Measurements from ENCODE around the gene MERTK. TPM values are rescaled to one million over a fixed set of nuclear protein-coding genes. Genes with fewer than 3 reads are reported as not detected.
A peak's percentile ranks its signal among the peaks of the same experiment; 100 is the strongest.
"Not testable (repeated sequence)": the region's sequence is repeated elsewhere in the genome, so short reads cannot be mapped to it uniquely, and the experiment has no call there.

The MERTK gene
- 1 to 10 TPM; 5.5 to 6.7 (median 5.7) TPM for total RNA-seq

GRCh38 chr2:111897924-111898702 lies at the start of gene MERTK:
Gene MERTK (plus strand): TSS chr2:111898607. CDS start chr2:111898736, 129 bp downstream.
- TF ChIP-seq EP300 (IDR thresholded peaks at IDR 0.05), result no peak
- no peak for TF ChIP-seq POLR2AphosphoS5 (IDR thresholded peaks at IDR 0.05)
- peak in 1 of 2 donors; percentile 73 for TF ChIP-seq POLR2A (IDR thresholded peaks at IDR 0.05)
- TF ChIP-seq CTCF (IDR thresholded peaks at IDR 0.05), result peak; percentile 2 to 67
- peak within 1 kb of the TSS; percentile 77 for H3K27ac ChIP-seq
- peak; percentile 88 to 92 for DNase-seq (ENCODE audit: low spot score in 2 of 2)
- H3K9me3 ChIP-seq, result no peaks in the 10 kb centered on the region
- H3K27me3 ChIP-seq, result peaks cover 4% of the 10 kb centered on the region
- peaks cover 45% of the 10 kb centered on the region for H3K4me1 ChIP-seq
- peak within 1 kb of the TSS; percentile 67 for H3K4me3 ChIP-seq
- 1% methylated on average over 37 of the region's 71 CpGs for WGBS
- H3K36me3 ChIP-seq, result no peaks in the 10 kb centered on the region

- not testable (repeated sequence) for H3K4me3 ChIP-seq; DNase-seq (ENCODE audit: low spot score in 2 of 2); H3K27ac ChIP-seq; H3K27me3 ChIP-seq; H3K9me3 ChIP-seq; H3K4me1 ChIP-seq
- peaks cover 15% of the 10 kb centered on the region for H3K36me3 ChIP-seq
- TF ChIP-seq CTCF (IDR thresholded peaks at IDR 0.05), result peak in 1 of 2 donors; percentile 41
- 15% methylated on average over 4 of the region's 4 CpGs for WGBS
Measured at GRCh38 chr2:111850646-111851045, 47.8 kb upstream of the MERTK start.

- 87% methylated on average over 3 of the region's 3 CpGs for WGBS
- H3K9me3 ChIP-seq; H3K27ac ChIP-seq; H3K4me3 ChIP-seq; DNase-seq (ENCODE audit: low spot score in 2 of 2); H3K27me3 ChIP-seq; H3K4me1 ChIP-seq: not testable (repeated sequence)
- peaks cover 19% of the 10 kb centered on the region for H3K36me3 ChIP-seq
Measured at GRCh38 chr2:111852544-111852943, 45.9 kb upstream of the MERTK start.

- not testable (repeated sequence) for DNase-seq (ENCODE audit: low spot score in 2 of 2); H3K4me3 ChIP-seq; H3K27me3 ChIP-seq; H3K9me3 ChIP-seq; H3K27ac ChIP-seq; H3K4me1 ChIP-seq
- 73% methylated on average over 3 of the region's 3 CpGs for WGBS
- H3K36me3 ChIP-seq, result peaks cover 18% of the 10 kb centered on the region
Measured at GRCh38 chr2:111860005-111860404, 38.4 kb upstream of the MERTK start.

- H3K4me3 ChIP-seq; H3K27ac ChIP-seq; H3K9me3 ChIP-seq; H3K4me1 ChIP-seq; DNase-seq (ENCODE audit: low spot score in 2 of 2); H3K27me3 ChIP-seq: not testable (repeated sequence)
- 80% methylated on average over 3 of the region's 3 CpGs for WGBS
- H3K36me3 ChIP-seq, result peaks cover 20% of the 10 kb centered on the region
Measured at GRCh38 chr2:111865124-111865523, 33.3 kb upstream of the MERTK start.

DNA sequence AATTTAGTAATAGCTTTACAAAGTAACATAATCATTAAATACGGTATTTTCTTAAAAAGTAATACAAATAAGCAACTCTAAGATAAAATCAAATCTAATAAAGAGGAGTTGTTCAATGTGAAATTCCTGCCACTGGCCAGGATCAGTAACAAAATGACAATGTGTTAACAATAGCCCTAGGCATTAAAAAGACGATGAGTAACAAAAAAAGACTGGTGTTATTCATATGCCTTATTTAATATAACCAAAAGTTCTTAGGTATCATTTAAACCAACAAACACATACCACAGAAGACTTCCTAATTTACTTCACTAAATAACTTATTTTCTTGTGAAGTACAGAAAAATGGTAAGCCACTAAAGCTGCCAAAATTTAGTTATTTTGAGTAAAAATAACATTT lies 25.6 kb upstream of the MERTK start:
- H3K4me3 ChIP-seq; H3K27me3 ChIP-seq; H3K4me1 ChIP-seq; H3K9me3 ChIP-seq; H3K27ac ChIP-seq; DNase-seq (ENCODE audit: low spot score in 2 of 2): not testable (repeated sequence)
- peaks cover 33% of the 10 kb centered on the region for H3K36me3 ChIP-seq
- 86% methylated on average over 2 of the region's 2 CpGs for WGBS

GRCh38 chr2:111883661-111884591 lies 14.5 kb upstream of the MERTK start, which contains the start of gene ANAPC1:
Gene ANAPC1 (minus strand): TSS chr2:111884193. CDS start chr2:111880825, 3,368 bp downstream.
- no peaks in the 10 kb centered on the region for H3K9me3 ChIP-seq
- H3K4me3 ChIP-seq, result peak within 1 kb of the TSS; percentile 93
- H3K4me1 ChIP-seq, result peaks cover 19% of the 10 kb centered on the region
- H3K27ac ChIP-seq, result peak within 1 kb of the TSS; percentile 86
- DNase-seq (ENCODE audit: low spot score in 2 of 2), result peak; percentile 82 to 89
- WGBS, result 0% methylated on average over 45 of the region's 73 CpGs
- no peaks in the 10 kb centered on the region for H3K27me3 ChIP-seq
- peaks cover 11% of the 10 kb centered on the region for H3K36me3 ChIP-seq
- TF ChIP-seq POLR2AphosphoS5 (IDR thresholded peaks at IDR 0.05) (peak in 2 of 3 donors; percentile 3 to 23), CTCF (IDR thresholded peaks at IDR 0.05) (no peak), POLR2A (IDR thresholded peaks at IDR 0.05) (peak in 1 of 2 donors; percentile 23)

All from suprapubic skin (tissue), 4 donors.